GM21515 (cell line): ENCODE results near the gene NOX4.
"Not testable (repeated sequence)": the region's sequence is repeated elsewhere in the genome, so short reads cannot be mapped to it uniquely, and the experiment has no call there.

Experiments used
- ATAC-seq: cut with Tn5 transposase; IDR thresholded peaks from one replicate; pipeline ENCODE4 v1.9.1; 2021; ENCODE audit not compliant: unreplicated experiment

The NOX4 gene

DNA sequence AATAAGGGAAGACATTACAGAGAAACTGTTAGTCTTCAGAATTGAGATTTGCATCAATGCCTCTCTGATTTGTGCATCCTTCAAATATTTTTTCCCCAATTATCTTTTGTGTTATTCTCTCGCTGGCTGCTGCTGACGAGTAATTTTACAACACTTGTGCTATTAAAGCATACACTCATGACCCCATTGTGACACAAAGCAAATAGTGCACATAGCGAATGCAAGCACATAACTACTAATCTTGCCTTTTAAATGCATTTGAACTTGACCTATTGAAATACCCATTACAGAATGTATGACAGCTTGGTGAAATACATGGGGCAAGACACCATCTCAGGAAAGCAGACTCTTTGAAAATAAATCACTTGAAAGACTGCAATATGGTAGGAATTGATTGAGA, 180.6 kb downstream of the NOX4 start:
- not testable (repeated sequence) for ATAC-seq

GRCh38 chr11:89309321-89309985, 181.7 kb downstream of the NOX4 start:
- ATAC-seq, result not testable (repeated sequence)

DNA sequence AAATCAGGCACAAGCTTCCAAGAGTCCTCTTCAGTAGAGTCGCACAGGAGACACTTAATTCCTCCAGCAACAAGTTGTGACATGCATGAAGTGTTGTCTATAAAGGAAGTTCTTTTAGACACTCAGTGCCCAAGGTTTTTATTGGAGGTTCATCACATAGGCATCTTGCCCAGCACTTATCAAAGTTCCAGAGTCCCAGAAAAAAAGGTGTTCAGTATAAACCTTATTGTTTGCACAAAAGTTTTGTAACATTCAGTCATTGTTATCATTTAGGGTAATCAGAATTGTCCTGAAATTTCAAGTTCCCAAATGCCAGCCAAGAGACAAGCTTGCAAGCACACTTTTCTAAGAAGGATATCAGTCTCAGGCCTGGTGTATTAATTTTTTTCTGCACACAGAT, 182.9 kb downstream of the NOX4 start:
- not testable (repeated sequence) for ATAC-seq

GRCh38 chr11:89303029-89303428, 188.1 kb downstream of the NOX4 start:
- ATAC-seq, result not testable (repeated sequence)

GRCh38 chr11:89295023-89295422, 196.2 kb downstream of the NOX4 start:
- not testable (repeated sequence) for ATAC-seq

DNA sequence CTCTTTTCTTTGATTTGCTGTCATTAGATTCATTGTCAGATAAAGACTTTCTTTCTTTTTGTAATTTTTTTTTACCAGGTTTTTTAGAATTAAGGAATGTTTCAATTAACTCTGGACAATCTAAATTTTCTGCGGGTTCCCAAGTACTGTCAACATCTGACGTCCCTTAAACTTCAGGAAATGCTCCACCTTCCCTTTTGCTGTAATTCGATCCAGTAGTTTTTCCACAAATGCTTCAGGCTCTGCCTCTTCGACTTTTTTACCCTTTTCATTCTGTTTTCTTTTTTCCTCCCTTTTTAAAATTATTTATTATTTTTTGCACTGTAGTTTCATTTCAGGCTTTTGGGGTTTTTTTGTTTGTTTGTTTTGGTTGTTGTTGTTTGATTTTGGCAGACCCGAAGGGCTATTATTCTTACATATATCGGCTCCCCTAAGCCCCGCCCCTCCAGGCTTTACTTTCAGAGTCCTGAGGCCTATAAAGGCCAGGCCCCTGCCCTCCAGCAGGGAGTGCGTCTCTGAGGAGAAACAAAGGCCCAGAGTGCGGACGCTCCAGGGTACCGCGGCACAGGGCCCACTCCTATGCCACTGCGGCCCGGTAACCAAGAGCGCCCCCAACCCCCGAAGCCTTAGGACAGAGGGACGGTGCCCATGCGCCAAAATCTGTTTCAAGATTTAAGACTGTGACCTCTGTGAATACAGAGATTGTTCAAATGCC, 197.1 kb downstream of the NOX4 start:
- ATAC-seq, result no peak

DNA sequence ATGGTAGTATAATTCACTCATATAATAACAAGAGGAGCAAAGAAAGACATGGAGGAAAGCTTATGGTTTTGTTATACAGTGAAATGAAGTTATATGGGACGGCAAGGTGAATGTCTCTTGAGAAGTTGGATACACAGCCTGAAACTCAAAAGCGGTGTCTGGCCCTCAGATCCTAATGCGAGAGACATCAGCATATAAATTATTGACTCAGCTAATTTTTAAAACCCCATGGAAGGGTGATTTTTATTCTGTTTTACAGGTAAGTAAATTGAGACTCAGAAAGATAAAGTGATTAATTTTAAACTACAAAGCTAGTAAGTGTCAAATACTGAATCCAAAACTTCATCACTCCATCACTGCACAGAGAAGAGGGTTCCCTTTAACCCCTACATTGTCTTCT, 203.2 kb downstream of the NOX4 start:
- ATAC-seq, result not testable (repeated sequence)

- ATAC-seq, result not testable (repeated sequence)
These were observed 204.6 kb downstream of the NOX4 start for GRCh38 chr11:89286601-89287000.

DNA sequence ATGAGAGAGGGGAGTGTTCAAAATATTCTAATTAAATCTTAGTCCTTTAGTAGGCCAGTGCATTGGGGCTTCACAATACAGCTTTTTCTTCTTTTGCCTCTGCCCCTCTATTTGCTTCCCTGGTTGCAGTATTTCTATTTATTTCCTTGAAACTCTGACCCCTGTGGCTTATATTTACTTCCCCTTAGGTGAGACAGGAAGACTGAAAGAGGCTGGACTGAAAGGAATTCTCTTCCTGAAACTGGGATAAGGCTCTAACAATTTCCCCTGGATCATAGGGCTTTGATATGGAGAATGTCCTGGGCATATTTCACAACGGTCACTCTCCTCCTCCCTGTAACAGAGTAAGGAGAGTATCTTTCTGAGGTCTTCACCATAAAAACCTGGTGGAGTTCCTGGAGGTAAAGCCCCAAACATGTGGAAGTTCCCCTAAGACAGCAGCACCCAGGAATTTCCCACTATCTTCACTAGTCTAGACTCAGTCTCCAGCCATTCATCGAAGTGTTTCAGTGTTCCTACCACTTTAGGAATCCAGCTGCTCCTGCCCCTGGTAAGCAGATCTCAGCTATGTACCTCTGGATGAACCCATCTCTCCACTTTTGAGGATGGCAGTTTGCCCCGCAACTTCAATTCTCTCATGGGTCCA, 210.0 kb downstream of the NOX4 start:
- not testable (repeated sequence) for ATAC-seq

DNA sequence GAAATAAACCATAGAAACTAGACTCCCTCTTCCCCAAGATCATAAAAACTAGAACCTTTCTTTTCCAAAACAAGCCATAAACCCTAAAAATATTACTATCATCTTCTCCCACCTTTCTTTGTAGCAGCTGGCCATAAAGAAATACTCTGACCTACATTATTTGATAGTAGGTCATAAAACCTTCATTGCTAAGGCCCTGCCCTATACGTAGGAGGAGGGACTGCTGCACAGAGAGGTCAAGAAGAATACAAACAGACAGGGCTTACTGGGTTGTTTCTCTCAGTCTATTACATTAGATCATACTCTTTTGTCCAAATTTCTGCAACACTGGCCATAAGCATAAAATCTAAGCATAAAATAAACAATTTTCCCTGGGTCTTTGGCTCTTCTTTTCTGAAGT, 212.0 kb downstream of the NOX4 start:
- ATAC-seq, result no peak

- ATAC-seq, result no peak
These were observed 215.2 kb downstream of the NOX4 start for GRCh38 chr11:89275966-89276365.
